ENCODE data around the gene NDUFS5.
A peak's percentile ranks its signal among the peaks of the same experiment; 100 is the strongest.

The NDUFS5 gene

DNA sequence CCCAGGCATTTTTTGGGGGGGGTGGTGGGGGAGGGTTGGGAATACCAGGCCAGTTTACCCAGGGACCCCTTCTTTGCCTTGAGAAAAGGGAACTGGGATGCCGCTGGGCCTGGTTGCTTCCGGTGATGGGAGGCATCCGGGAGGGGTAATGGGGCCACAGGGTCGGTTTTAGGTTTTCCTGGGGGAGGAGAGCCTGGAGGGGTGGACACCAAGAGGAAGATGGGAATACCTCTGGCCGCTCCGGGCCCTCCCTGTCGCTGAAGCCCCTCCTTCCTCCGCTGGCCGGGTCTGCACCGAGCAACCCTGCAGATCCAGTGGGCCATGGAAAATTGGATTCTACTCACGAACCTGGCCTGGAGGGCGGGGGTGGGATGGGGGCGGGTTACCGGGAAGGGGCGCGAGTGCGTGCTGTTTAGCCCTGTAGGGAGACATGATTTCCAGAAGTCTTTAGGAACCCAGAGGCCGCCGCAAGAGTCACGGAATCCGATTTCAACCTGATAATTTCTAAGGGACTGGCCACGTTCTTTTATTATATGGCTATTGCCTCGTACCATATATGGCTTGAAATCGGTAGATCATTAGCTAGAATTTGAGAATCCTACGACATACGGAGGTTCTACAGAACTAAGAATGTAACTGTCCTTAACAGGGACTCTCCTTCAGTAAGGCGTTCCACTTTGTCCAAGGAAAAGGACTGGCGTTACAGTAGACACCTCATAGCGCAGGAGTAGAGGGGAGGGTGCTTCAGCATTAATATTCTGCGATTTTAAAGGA, 34.3 kb upstream of the NDUFS5 start:
- peak overlapping the region; percentile 84 for H3K27ac ChIP-seq
- TF ChIP-seq ZFX (IDR thresholded peaks at IDR 0.05; ENCODE audit: borderline replicate concordance) (no peak), CTCF (IDR thresholded peaks at IDR 0.05) (no peak)

- peak overlapping the region; percentile 84 for H3K27ac ChIP-seq
- TF ChIP-seq CTCF (IDR thresholded peaks at IDR 0.05) (no peak), ZFX (IDR thresholded peaks at IDR 0.05; ENCODE audit: borderline replicate concordance) (no peak)
Measured at GRCh38 chr1:38992412-38993111, 33.6 kb upstream of the NDUFS5 start.

DNA sequence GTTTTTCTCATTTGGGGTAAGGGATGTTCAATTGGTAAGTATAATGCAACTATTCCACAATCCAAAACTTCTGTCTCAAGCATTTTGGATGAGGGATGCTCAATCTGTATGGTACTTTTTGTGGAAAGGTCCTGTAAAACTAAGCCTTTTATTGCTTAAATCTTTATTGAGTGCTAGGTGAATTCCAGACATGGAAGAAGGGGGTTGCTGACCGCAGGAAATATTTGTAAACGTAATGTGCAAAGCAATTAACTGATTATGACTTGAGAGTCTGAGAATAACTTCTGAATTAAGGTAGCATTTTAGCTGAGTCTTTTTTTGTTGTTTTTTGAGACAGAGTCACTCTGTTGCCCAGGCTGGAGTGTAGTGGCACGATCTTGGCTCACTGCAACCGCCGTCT, 32.0 kb upstream of the NDUFS5 start:
- H3K27ac ChIP-seq = no peak overlapping the region
- TF ChIP-seq ZFX (IDR thresholded peaks at IDR 0.05; ENCODE audit: borderline replicate concordance) (no peak), CTCF (IDR thresholded peaks at IDR 0.05) (no peak)

DNA sequence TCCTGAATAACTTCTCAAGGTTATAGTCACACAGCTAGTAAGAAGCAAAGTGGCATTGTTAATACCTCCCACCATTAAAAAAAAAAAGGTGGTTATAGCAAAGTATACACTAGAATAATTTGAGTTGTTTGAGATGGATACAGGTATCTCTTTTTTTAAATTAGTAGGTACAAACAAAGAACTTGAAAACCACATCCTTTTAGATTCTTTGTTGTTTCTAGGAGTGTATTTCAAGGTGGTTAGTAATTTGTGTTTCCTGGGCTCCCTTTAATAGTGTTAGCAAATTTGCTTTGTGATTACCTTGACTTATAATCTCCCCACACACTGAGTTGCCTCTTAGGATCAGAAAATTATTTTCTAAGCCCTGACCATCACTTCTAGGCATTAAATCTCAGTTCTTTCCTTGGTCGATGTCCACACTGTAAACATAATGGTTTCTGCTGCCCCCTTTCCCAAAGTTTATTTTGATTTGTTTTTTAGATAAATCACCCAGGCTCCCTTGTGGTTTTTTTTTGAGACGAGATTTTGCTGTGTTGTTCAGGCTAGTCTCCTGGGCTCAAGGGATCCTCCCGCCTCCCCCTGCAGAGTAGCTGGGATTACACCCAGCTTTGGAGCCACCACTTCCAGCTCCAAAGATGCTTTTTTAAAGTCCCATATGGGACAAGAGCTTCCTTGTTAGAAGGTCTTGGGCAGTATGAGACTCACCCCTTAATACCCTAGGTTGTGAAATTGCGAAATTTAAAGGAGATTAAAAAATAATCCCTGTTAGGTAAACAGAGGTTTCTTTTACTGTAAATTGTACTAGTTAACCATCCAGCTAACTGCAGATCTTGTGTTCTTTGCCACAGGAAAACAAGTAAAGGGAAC, 28.9 kb upstream of the NDUFS5 start:
- TF ChIP-seq ZFX (IDR thresholded peaks at IDR 0.05; ENCODE audit: borderline replicate concordance) (no peak), CTCF (IDR thresholded peaks at IDR 0.05) (no peak)
- no peak overlapping the region for H3K27ac ChIP-seq

- no peak overlapping the region for H3K27ac ChIP-seq
- no peak for TF ChIP-seq CTCF (IDR thresholded peaks at IDR 0.05)
- no peak for TF ChIP-seq ZFX (IDR thresholded peaks at IDR 0.05; ENCODE audit: borderline replicate concordance)
Measured at GRCh38 chr1:38997901-38998190, 28.3 kb upstream of the NDUFS5 start.

DNA sequence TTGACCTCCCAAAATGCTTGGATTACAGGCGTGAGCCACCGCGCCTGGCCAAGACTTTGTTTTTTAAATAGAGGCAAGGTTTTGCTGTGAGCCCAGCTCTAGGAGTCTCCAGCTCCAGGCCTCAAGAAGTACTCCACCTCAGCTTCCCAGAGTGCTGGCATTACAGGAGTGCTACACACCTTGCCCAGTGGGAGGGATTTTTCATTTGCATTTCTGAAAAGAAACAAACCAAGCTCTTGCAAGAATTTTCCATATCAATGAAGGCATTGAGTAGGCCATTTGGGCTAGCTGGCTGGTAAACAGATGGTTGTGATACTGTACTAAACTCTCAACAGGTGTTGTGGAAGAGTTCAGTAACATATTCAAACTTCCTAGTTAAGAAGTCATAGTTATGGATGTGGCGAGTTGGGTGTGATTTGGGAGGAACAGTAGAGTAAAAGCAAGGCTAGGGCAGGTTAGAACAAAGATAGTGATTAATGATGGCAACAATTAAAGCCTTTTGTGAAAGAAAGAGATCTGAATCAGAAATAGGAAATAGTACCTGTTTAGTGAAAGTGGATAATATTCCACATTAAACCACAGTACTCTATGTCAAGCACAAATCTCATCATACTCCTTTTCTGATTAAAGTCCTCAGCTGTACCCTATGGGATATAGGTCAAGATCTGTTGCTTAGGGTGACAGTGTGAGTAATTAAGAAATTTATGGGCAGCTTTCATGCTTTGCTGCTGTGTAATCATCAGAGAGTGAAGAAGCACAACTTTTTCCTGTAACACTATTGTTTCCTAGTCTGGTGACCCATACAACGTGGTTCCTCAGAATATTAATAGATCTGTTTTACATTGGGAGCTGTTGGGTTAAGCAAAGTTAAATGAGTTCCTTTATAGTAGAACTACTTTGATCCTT, 24.4 kb upstream of the NDUFS5 start:
- no peak overlapping the region for H3K27ac ChIP-seq
- no peak for TF ChIP-seq ZFX (IDR thresholded peaks at IDR 0.05; ENCODE audit: borderline replicate concordance)
- no peak for TF ChIP-seq CTCF (IDR thresholded peaks at IDR 0.05)
